ENCODE data around the gene GPR52. TPM values are rescaled to one million over a fixed set of nuclear protein-coding genes. Genes with fewer than 3 reads are reported as not detected.
"Not testable (repeated sequence)": the region's sequence is repeated elsewhere in the genome, so short reads cannot be mapped to it uniquely, and the experiment has no call there.

The GPR52 gene
- total RNA-seq, 3 donors from 2014 or later: 1.6 to 4.7 (median 2.9) TPM

DNA sequence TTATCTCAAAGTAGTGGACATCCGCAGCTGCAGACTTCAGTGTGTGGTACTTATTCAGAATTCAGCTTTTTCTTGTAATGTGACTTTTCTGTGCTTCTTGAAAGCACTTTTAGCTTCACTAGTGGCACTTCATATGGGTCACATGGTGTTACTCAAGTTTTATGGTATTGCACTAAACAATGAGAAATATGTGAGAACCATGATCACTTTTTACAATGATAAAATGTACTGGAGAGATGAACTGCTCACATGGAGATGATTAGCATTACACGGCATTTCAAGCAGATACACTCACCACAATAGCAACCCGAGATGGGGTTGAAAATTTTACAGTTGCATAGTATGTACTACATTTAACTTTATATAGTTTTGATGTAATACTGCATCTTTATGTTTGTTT, 40.1 kb upstream of the GPR52 start:
- Histone ChIP-seq H3K36me3 (ENCODE audit: low read depth) (no peaks in the 10 kb centered on the region), H3K9me3 (no peaks in the 10 kb centered on the region), H3K4me3 (no peak overlapping the region), H3K4me1 (ENCODE audit: low read depth) (peaks cover 3% of the 10 kb centered on the region)
- DNase-seq (no peak), ATAC-seq (no peak)
- TF ChIP-seq, protein P1, sequence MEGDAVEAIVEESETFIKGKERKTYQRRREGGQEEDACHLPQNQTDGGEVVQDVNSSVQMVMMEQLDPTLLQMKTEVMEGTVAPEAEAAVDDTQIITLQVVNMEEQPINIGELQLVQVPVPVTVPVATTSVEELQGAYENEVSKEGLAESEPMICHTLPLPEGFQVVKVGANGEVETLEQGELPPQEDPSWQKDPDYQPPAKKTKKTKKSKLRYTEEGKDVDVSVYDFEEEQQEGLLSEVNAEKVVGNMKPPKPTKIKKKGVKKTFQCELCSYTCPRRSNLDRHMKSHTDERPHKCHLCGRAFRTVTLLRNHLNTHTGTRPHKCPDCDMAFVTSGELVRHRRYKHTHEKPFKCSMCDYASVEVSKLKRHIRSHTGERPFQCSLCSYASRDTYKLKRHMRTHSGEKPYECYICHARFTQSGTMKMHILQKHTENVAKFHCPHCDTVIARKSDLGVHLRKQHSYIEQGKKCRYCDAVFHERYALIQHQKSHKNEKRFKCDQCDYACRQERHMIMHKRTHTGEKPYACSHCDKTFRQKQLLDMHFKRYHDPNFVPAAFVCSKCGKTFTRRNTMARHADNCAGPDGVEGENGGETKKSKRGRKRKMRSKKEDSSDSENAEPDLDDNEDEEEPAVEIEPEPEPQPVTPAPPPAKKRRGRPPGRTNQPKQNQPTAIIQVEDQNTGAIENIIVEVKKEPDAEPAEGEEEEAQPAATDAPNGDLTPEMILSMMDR (IDR thresholded peaks at IDR 0.05): no peak
- intact Hi-C loops (cut with DNase I, micrococcal nuclease): no loop called here

GRCh38 chr1:174408146-174408545, 39.6 kb upstream of the GPR52 start:
- ATAC-seq (no peak), DNase-seq (no peak)
- H3K4me3 ChIP-seq: no peak overlapping the region
- TF ChIP-seq, protein P1 (IDR thresholded peaks at IDR 0.05): no peak
- intact Hi-C loops (cut with DNase I, micrococcal nuclease): no loop called here
- H3K4me1 ChIP-seq (ENCODE audit: low read depth): peaks cover 3% of the 10 kb centered on the region
- H3K9me3 ChIP-seq: no peaks in the 10 kb centered on the region
- no peaks in the 10 kb centered on the region for H3K36me3 ChIP-seq (ENCODE audit: low read depth)

GRCh38 chr1:174409801-174410200, 38.0 kb upstream of the GPR52 start:
- intact Hi-C loops (cut with DNase I, micrococcal nuclease); ATAC-seq: not testable (repeated sequence)

GRCh38 chr1:174413632-174414031, 34.1 kb upstream of the GPR52 start:
- ATAC-seq (no peak), DNase-seq (no peak)
- intact Hi-C loops (cut with DNase I, micrococcal nuclease): no loop called here
- Histone ChIP-seq H3K9me3 (no peaks in the 10 kb centered on the region), H3K36me3 (ENCODE audit: low read depth) (no peaks in the 10 kb centered on the region), H3K4me3 (no peak overlapping the region), H3K4me1 (ENCODE audit: low read depth) (no peaks in the 10 kb centered on the region)
- TF ChIP-seq, protein P1 (IDR thresholded peaks at IDR 0.05): no peak

More at GRCh38 chr1:174409801-174410200, 38.0 kb upstream of the GPR52 start:
- H3K4me1 ChIP-seq (ENCODE audit: low read depth); DNase-seq; H3K4me3 ChIP-seq; H3K36me3 ChIP-seq (ENCODE audit: low read depth); H3K9me3 ChIP-seq: not testable (repeated sequence)

GRCh38 chr1:174414203-174414602, 33.6 kb upstream of the GPR52 start:
- intact Hi-C loops (cut with DNase I, micrococcal nuclease): no loop called here
- no peak for ATAC-seq
- no peaks in the 10 kb centered on the region for H3K36me3 ChIP-seq (ENCODE audit: low read depth)
- H3K4me3 ChIP-seq: no peak overlapping the region
- TF ChIP-seq, protein P1 (IDR thresholded peaks at IDR 0.05): no peak
- no peaks in the 10 kb centered on the region for H3K9me3 ChIP-seq
- DNase-seq: no peak
- H3K4me1 ChIP-seq (ENCODE audit: low read depth): no peaks in the 10 kb centered on the region

DNA sequence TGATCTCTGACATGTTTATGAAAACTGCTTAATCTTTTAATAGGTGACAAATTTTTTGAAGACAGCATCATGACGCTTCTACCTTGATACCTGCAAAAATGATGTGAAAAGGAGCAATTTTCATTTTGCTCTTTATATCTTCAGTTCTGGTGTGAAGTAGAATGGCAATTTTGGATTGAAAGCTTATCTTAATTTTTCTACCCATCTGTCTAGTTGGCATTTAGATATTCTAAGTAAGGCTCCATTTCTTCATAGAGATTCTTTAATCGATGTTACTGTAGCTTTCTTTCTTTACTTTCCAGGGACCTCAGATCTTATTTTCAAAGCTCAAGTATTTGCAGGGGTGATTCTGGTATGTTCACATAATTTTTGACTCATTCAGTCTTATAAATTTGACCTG, 32.3 kb upstream of the GPR52 start:
- no peak for DNase-seq
- H3K36me3 ChIP-seq (ENCODE audit: low read depth): no peaks in the 10 kb centered on the region
- H3K4me1 ChIP-seq (ENCODE audit: low read depth): no peaks in the 10 kb centered on the region
- H3K9me3 ChIP-seq: no peaks in the 10 kb centered on the region
- ATAC-seq: no peak
- intact Hi-C loops (cut with DNase I, micrococcal nuclease): no loop called here
- TF ChIP-seq, protein P1 (IDR thresholded peaks at IDR 0.05): no peak
- H3K4me3 ChIP-seq: no peak overlapping the region

All from mucosa of descending colon (tissue), 3 donors.